Activated T-cell treated with anti-CD3 and anti-CD28 coated beads for 4 hours (primary cell): ENCODE measurements around the gene UPF2.
A peak's percentile ranks its signal among the peaks of the same experiment; 100 is the strongest.
"Not testable (repeated sequence)": the region's sequence is repeated elsewhere in the genome, so short reads cannot be mapped to it uniquely, and the experiment has no call there.

ENCODE experiments used
- DNase-seq: peaks from one replicate; pipeline ENCODE4 v3.0.0-alpha.2; 2020

Gene UPF2, protein sequence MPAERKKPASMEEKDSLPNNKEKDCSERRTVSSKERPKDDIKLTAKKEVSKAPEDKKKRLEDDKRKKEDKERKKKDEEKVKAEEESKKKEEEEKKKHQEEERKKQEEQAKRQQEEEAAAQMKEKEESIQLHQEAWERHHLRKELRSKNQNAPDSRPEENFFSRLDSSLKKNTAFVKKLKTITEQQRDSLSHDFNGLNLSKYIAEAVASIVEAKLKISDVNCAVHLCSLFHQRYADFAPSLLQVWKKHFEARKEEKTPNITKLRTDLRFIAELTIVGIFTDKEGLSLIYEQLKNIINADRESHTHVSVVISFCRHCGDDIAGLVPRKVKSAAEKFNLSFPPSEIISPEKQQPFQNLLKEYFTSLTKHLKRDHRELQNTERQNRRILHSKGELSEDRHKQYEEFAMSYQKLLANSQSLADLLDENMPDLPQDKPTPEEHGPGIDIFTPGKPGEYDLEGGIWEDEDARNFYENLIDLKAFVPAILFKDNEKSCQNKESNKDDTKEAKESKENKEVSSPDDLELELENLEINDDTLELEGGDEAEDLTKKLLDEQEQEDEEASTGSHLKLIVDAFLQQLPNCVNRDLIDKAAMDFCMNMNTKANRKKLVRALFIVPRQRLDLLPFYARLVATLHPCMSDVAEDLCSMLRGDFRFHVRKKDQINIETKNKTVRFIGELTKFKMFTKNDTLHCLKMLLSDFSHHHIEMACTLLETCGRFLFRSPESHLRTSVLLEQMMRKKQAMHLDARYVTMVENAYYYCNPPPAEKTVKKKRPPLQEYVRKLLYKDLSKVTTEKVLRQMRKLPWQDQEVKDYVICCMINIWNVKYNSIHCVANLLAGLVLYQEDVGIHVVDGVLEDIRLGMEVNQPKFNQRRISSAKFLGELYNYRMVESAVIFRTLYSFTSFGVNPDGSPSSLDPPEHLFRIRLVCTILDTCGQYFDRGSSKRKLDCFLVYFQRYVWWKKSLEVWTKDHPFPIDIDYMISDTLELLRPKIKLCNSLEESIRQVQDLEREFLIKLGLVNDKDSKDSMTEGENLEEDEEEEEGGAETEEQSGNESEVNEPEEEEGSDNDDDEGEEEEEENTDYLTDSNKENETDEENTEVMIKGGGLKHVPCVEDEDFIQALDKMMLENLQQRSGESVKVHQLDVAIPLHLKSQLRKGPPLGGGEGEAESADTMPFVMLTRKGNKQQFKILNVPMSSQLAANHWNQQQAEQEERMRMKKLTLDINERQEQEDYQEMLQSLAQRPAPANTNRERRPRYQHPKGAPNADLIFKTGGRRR

DNA sequence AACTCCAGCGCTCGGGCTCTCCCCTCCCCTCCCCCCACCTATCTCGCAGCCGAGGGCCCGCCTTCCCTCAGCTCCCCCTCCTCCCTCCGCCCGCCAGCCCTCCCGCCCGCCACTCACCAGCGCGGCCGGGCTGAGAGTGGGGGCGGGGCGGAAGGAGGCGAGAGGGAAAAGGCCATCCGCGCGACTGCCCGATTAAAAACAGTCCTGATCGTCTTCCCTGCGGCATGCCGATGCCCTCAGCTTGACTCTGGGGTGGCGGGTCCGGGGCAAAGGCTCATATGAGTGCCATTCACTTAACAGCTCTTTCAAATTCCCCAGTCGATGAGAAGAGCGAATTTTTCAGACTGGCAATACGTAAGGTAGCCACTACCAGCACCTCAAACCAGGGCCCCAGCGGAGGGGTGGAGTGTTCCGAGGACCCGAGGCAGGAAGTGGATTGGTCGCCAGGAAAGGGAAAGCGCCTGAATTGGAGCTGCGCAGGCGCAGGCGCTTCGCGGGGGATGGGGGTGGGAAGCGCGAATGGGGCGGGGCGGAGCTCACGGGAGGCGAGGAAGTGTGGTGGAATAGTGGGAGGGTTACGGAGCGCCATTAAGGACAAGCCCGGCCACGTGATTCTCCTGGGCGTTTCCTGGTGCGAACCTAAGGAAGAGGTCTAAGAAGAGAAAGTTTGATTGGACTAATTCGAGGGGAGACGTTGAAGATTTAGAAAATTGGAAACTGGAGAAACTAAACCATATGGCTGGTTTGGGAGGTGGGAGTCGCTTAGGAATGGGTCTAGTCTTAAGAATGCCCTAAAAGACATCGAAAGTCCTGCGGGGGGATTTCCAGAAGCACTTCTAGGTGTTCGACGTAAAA, at the start of gene UPF2:
TSS of gene UPF2 (minus strand) at position 13 of the 855 bp plus-strand sequence. CDS start 7,386 bp downstream, outside the sequence.
- peak; percentile 97 for DNase-seq

DNA sequence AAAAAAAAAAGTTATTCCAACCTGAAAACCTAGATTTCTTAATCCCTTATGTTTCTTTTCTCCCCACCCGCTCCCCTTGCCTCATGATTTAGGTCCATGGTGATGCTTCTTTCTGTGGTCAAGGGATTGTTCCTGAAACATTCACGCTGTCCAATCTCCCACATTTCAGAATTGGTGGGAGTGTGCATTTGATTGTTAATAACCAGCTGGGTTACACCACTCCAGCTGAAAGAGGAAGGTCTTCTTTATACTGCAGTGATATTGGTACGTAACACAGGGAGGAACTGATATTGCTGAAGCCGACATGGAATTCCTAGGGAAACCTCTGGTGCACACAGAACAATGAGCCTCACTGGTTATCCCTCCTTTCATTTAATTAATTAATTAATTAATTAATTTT, 48.8 kb upstream of the UPF2 start:
- no peak for DNase-seq

DNA sequence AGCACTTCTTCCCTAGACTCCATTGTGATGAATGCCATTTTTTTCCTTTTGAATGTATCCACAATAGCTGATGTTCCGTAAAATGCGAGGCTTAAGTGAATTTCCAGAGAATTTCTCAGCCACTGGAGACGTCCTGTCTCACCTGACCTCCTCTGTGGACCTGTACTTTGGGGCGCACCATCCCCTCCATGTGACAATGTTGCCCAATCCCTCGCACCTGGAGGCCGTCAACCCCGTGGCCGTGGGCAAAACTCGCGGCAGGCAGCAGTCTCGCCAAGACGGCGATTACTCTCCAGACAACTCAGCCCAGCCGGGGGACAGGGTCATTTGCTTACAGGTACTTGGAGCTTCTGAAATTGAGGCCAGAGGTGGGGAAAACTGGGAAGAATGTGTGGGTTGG, 46.3 kb upstream of the UPF2 start:
- no peak for DNase-seq

DNA sequence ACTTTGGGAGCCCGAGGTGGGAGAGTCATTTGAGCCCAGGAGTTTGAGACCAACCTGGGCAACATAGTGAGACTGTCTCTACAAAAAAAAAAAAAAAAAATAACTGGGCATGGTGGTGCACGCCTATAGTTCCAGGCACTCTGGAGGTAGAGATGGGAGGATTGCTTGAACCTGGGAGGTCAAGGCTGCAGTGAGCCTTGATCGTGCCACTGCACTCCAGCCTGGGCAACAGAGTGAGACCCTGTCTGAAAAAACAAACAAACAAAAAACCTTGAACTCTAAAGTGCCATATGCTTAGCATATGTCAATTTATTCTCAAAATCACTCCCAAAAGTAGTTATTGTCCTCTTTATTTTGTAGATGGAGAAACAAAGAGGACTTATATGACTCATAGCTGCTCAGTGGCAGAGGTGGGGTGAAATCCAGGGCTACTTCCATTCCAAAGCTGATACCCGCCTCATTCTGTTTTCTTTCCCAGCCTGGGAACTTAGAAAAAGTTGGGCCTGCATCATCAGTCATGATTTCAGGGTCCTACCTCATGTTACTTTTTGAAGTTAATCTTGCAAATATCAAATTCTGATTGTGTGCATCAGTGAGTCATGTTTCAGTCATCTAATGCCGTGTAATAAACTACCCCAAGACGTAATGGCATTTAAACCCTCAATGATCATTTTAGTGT, 39.4 kb upstream of the UPF2 start:
- no peak for DNase-seq

DNA sequence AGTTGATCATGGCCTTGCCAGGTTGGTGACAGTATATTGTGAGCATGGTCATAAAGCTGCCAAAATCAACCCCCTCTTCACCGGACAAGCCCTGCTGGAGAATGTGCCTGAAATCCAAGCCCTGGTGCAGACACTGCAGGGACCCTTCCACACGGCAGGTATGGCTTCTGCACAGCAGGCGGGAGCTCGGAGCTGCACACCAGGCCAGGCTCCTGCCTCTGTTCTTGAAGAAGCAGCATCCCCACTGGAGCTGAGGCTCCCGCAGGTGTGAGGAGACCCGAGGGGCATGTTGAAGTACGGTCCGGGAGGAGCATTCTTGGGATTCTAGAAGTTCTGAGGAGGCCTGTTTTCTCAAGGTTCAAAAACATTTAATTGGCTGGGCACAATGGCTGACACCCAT, 38.9 kb upstream of the UPF2 start:
- no peak for DNase-seq

DNA sequence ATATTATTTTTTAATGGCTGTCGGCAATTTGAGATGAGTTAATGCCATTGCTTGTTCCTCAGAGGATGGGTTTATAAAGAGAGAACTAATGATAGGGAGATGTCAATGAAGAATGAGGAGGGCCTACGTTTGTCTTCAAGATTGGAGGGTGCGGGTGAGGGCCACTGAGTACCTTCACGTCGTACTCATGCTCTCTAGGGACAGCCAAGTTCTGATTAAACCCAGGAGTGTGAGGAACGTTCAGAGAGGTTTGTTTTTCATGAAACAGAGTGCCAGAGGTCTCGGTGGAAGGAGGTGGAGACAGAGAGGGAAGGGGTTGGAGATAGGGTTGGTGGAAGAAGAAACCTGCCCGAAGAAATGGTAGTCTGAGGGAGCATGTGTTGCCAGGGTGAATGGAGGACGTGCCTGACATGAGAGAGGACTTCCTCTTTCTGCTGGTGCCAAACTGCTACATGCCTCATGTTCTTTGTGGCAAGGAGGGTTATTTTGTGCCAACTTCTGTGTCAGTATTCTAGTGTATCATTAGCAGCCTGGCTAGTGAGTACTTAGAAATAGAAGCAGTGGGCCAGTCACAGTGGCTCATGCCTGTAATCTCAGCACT, 35.1 kb upstream of the UPF2 start:
- no peak for DNase-seq

DNA sequence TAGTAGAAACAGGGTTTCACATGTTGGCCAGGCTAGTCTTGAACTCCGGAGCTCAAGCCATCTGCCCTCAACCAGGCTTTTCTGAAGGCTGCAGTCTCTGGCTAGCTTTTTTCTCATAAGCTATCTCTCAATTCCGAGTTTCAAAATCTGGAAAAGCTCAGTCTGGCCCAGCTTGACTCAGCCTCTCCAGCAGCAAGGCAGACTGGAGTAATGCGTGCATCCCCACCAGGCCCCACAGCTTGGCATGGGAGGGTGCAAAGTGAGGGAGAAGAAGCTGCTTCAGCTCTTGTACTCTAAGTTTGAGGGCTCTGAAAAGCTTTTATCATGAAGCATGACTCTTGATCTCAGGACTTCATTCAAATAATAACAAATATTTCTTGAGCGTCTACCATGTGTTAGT, 30.9 kb upstream of the UPF2 start:
- DNase-seq = no peak

DNA sequence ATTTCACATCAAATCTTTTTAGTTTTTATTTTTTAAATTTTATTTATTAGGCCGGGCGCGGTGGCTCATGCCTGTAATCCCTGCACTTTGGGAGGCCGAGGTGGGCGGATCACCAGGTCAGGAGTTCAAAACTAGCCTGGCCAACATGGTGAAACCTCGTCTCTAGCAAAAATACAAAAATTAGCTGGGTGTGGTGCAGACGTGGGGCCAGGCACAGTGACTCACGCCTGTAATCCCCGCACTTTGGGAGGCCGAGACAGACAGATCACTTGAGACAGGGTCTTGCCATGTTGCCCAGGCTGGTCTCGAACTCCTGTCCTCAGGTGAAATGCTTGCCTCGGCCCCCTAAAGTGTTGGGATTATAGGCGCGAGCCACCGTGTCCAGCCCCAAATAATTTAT, 28.8 kb upstream of the UPF2 start:
- DNase-seq = not testable (repeated sequence)

DNA sequence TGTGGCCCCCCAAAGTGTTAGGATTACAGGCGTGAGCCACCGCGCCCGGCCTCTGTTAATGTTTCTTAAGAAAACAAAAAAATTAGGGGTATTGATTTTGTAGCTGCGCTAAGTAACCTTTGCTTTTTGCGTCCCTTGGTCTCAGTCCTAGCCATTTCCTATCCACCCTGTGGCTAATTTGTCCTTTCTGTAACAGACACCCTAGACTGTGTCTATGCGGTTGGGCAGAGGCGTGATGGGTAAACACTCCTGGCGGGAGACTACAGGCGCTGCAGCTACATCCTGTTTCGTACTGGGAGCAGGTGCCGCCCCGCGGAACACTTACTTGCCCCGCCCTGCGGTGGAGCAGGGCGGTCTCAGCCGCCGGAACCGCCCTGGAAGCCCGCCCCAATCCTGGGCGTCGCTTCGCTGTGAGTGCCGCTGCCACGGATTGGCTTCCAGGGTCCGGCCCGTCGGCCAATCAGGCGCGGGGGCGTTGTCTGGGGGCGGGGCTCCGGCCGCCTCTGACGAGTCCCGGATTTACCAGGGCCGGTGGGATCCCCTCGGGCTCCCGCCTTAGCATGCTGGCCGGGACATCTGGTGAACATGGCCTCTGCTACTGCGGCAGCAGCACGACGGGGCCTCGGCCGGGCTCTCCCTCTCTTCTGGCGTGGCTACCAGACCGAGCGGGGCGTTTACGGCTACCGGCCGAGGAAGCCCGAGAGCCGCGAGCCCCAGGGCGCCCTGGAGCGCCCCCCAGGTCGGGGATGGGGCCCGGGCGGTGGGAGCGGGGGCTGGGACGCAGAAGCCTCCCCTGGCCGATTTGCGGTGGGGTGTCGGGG, 26.1 kb upstream of the UPF2 start, which contains the start of gene DHTKD1:
TSS of gene DHTKD1 (plus strand) at position 506 of the 821 bp plus-strand sequence. CDS start at position 586, 80 bp downstream.
- peak; percentile 99 for DNase-seq

DNA sequence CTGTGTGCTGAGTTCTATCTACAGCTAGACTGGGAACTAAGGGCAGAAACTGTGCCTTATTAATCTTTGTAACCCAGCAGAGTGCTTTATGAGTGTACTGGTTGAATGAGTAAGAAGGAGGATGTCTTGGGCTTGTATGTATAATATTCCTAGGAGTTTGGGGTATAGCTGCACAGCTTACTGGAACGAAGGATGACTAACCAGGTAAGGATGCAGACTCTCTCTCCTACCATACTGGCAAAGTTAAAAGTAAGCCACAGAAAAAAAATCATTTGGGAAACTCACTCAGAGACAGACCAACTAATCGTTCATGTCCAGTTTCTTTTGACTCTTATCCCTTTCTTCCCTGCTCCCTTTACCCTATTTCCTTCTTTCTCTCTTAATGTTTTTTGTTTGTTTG, 24.7 kb upstream of the UPF2 start:
- DNase-seq = no peak

DNA sequence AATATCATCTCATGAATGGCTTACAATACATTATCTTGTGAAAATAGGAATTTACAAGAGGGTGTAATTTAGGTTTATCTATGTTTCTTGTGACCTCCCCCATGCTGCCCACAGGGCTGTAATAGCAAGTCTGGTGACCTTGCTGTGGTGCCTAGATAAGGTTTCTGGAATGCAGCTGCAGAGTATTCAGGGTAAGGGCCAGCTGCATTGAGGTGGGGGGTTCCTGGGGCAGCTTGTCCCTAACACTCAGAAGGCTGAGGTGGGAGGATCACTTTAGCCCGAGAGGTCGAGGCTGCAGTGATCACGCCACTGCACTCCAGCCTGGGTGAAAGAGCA, 20.8 kb upstream of the UPF2 start:
- no peak for DNase-seq

DNA sequence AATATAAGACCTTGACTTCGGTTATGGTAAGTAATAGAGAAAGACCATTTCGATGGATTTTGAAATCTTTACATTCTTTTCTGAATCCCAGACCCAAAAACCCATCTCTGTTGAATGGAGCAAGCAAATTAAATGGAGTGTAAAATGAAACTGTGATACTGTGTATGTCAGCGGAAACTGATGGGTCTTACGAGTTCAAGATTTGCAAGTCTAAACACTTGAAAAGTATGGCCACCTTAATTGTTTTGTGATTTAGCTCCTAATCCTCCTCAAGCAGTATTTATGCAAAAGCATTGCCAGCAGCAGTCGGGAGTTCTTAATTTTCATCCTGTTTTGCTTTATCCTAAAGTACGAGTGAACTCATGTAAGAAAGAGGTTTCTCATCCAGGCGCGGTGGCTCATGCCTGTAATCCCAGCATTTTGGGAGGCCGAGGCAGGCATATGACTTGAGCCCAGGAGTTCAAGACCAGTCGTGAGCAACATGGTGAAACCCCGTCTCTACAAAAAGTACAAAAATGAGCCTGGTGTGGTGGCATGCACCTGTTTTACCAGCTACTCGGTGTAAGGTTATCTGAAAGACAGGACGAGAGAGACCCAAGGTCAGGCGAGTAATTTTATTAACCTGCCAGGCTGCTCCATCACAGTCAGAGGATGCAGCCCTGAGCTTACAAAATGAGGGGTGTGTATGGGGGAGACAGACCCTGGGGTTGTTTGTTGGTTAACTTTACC, 20.3 kb upstream of the UPF2 start:
- DNase-seq = no peak

DNA sequence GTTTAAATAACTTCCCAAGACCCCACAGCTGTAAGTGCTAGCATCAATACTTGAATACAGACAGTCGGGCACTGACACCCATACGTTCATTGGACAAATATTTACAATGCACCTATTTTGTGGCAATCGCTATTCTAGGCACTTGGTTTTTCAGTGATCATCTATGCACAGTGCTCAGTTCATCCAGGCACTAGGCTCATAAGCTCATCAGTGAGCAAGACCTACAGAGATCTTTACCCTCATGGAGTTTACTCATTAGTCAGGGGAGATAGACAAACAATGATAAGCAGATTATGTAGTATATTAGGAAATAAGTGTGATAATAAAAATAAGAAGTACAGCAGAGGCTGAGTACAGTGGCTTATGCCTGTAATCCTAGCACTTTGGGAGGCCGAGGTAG, 18.5 kb upstream of the UPF2 start:
- no peak for DNase-seq

DNA sequence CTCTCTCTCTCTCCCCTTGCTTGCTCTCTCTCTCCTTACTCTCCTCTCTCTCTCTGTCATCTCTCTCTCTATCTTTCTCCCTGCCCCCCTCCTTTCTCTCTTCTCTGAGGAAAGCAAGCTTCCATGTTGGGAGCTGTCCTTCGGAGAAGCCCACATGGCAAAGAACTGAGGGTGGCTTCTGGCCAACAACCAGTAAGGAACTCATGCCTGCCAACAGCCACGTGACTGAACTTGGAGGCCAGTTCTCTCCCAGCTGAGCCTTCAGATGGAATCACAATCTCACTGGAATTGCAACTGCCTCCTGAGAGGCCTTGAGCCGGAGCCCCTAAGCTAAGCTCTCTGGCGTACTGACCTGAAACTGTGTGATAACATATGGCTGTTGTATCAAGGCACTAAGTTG, 14.1 kb upstream of the UPF2 start:
- no peak for DNase-seq

DNA sequence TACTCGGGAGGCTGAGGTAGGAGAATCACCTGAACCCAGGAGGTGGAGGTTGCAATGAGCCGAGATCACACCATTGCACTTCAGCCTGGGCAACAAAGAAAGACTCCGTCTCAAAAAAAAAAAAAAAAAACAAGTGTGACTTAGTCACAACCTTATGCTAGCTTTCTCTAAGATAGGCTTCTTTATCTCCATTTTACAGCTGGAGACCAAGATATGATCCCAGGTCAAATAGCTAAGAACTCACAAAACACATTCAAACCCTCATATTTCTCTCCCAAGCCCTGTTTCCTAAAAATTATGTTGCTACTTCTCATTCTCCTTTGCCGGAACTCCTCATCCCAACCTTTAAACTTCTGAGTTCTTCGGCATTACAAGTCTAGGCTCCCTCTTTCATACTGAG, 13.1 kb upstream of the UPF2 start:
- no peak for DNase-seq

DNA sequence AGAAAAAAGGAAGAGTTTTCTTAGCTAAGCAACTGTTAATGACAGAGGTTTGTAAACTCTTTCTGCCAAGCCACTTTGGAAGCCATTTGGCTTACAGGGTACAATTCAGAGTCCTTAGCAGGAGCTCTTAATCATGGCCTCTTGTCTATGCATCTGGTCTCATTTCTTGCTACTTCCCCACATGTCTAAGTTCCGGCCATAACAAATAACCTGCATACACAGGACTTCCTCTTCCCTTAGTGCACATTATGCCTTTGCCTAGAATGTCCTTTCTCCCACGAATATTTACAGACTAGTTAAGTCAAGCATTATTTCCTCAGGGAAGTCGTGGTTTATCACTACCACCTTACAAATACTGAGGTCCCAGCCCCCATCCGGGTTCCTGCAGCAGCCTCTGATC, 8.6 kb upstream of the UPF2 start:
- DNase-seq = no peak

DNA sequence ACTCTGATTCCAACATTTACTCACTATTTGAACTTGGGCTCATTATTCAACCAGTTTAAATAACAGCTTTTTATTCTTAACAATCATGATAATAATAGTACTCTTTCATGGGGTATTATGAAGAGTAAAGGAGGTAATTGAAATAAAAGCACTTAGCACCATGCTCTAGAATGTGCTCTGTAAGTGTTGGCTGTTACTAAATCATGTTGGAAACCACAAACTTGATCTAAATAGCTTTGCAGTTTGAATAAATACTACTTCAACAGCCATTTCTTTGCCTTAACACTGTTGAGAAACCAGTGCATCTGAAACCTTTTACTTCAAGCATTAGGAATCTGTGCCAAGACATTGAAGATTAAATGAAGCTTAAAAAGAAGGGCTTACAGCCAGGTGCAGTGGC, 7.9 kb upstream of the UPF2 start:
- no peak for DNase-seq

DNA sequence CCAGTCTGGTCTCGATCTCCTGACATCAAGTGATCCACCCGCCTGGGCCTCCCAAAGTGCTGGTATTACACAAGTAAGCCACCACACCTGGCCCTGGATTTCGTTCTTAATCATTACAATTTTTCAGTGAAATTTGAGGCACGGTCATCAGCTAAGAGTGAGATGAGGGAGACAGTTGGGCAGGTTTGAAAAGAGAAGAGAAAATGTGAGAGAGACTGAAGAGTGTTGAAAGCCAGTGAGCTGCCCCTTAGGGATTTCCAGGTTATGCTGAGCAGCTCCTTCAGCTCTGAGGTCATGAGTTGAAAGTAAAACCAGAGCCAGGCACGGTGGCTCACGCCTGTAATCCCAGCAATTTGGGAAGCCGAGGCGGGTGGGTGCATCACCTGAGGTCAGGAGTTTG, 5.9 kb upstream of the UPF2 start:
- no peak for DNase-seq

DNA sequence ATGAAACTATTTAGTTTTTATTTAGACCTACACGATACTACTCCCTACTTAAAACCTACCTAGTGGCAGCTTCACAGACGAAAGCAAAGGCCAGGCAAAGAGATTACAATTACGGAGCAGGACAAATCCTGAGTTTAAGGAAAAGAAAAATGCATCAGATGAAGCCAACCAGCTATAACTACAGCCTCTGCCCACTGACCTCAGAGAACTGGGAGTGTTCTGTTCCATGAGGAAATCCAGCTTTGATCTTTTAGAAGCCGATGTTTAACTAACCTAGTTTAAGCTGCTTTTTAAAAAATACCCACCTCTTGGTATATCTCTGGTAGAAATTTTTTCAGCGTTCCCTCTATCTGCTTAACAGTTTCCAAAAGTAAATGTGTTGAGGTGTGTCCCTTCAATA, 3.0 kb upstream of the UPF2 start:
- DNase-seq = no peak

DNA sequence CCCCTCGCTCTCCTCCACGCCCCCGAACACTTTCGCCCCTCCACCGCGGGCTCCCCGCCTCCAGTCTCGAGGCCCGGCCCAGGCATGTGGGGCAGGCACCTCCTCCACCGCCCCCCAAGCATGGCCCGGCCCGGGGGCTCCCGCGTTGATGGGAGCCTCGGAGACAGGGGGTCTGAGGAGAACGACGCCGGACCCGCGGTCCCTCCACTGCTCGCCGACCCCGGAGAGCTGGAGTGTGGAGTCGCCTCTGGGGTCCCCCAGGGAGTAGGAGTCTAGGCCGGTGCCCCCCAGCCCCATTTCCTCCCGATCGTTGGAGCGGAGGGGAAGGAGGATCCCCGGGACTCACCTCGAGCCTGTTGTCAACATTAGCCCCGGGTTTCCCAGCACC, 206 bp downstream of the UPF2 start:
- peak; percentile 44 for DNase-seq
